Stimulated activated CD8-positive, alpha-beta memory T cell treated with anti-CD3 and anti-CD28 coated beads, Interleukin-4, amount 100 ng/mL, for 48 hours (primary cell): ENCODE data around the gene PRSS36.
"Not testable (repeated sequence)": the region's sequence is repeated elsewhere in the genome, so short reads cannot be mapped to it uniquely, and the experiment has no call there.

ENCODE experiments used
- DNase-seq: peaks from one replicate; pipeline ENCODE4 v3.0.0-alpha.2; 2020

PRSS36 gene

DNA sequence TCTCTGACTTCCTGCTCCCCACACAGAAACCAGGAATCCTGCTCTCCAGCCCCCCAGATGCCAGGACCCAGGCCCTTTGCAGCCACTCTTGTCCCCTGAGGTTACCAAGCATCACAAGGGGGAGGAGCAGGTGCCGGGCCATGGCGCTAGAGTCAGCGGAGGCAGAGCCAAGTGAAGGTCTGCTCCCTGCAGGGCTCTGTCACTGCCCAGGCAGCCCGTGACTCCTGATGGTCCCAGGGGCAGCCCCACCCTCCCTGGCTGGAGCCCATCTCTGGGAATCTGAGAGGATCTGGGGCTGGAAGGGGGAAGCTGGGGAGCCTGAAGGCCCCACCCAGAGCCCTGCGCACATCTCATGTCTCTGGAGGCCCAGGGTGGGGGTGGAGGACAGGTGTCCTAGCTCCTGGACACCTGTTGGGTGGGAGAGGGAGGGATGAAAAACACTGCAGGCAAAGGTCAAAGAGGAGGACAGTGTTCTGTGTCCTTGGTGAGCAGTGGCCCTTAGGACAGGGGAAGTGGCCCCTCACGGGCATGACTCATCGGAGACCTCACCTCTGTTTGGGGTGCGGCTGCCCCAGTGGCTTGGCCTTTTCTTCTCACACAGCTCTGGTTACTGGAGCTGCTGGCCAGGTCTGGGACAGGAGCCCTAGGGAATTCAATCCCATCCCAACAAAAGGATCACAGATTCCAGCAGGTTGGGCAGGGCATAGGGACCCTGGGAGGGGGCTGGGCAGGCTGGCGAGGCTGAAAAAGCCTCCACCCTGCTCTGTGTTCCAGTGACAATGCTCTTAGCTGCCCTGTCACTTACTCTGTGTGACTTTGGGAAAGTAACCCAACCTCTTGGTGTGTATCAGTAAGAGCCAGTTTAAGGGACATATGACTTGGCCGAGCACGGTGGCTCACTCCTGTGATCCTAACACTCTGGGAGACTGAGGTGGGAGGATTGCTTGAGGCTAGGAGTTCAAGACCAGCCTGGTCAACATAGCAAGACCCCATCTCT lies at the start of gene PRSS36:
TSS of gene PRSS36 (minus strand) at position 173 of the 997 bp plus-strand sequence. CDS start at position 142, 31 bp downstream.
- no peak for DNase-seq

DNA sequence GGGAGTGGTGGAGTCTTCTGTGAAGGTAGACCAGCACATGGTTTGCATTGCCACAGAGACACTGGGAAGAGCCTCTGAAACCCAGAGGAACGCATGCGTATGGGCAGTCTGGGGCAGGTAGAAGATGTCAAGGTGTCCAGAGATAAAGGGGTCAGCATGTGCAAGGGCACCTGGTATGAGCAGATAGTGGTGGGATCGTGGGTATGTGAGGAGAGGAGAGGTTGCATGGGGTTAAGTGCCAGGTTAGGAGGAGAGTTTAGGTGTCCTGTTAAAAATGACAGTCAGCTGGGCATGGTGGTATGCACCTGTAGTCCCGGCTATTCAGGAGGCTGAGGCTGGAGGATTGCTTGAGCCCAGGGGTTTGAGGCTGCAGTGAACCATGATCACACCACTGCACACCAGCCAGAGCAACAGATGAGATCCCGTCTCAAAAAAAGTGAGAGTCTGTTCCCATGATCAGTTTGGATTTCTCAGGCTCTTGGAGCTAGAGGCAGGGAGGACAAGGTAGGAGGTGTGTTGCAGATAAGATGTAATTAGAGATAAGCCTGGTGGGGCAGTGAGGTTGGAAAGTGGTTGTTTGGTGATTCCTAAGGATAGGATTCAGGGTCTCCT lies 49.7 kb upstream of the PRSS36 start:
- DNase-seq = no peak

DNA sequence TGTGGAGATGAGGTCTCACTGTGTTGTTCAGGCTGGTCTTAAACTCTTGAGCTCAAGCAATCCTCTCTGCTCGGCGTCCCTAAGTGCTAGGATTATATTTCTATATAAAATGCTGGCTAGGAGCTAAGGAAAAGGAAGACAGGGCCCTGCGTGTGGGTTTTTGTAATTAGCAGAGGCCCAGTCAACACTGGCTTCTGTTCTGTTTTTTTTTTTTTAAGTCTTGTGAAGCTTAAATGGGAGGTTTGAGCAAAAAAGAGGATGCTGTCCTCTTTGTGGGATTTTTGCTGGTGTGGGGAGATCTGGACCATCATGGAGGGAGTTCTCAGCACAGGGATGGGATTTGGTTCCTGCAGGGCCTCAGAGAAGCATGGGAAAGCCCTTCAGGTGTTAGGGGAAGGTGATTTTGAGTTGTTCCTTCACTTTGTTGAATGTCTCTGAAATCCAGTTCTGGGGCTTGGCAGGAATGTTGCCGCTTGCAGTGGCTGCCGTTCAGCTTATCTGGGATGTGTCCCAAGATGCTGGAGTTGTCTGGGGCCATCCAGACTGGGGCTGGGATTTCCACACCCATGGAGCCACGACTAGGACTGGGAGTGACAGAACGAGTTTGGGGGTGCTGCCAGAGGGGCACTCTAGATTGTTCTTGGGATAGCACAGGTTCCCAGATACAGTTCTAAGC lies 48.5 kb upstream of the PRSS36 start:
- no peak for DNase-seq

DNA sequence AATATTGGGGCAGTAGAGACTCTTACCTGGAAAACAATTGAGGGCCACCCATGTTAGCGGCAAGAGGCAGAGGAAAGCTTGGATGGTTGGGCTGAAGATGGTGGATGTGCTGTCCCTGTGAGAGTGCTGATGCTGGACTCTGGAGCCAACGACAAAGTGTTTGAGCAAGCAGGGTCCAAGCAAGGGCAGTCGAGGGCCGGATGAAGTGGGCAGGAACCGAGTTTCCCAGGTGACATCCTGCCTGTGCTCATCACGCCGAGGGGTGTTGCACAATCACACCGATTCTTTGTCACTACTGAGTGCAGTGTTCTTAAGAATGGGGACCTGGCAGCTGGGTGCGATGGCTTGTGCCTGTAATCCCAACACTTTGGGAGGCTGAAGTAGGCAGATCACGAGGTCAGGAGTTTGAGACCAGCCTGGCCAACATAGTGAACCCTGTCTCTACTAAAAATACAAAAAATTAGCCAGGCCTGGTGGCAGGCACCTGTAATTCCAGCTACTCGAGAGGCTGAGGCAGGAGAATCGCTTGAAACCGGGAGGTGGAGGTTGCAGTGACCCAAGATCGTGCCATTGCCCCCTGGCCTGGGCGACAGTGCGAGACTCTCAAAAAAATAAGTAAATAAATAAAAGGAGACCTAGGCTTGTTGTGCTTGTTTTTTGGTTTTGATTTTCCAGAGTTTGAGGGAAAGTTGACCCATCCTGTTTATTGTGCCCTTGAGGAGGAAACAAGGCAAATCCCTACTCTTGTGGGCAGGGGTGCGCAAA lies 46.6 kb upstream of the PRSS36 start:
- DNase-seq = no peak

DNA sequence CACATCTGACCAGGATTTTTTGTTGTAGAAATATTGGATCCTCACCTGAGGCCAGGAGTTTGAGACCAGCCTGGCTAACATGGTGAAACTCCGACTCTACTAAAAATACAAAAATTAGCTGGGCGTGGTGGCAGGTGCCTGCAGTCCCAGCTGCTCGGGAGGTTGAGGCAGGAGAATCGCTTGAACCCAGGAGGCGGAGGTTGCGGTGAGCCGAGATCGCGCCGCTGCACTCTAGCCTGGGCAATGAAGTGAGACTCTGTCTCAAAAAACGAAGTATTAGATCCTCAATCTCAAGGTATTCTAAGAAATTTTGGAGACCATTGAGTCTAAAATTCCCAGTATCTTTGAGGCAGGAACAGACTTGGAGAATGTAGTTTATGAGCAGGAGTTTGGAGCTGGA lies 46.0 kb upstream of the PRSS36 start:
- not testable (repeated sequence) for DNase-seq

DNA sequence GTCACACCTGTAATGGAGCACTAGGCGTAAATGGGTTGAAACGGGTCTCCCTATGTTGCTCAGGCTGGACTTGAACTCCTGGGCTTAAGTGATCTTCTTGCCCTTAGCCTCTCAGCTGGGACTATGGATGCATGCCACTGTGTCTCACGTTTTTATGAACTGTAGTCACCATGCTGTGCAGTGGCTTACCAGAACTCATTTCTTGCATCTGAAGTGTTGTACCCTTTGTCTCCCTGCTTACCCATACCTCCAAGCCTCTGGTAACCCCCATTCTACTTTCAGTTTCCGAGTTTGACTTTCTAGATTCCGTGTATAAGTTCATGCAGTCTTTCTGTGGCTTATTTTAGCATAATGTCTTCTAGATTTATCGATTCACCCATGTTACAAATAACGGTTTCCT lies 45.0 kb upstream of the PRSS36 start:
- DNase-seq = no peak

DNA sequence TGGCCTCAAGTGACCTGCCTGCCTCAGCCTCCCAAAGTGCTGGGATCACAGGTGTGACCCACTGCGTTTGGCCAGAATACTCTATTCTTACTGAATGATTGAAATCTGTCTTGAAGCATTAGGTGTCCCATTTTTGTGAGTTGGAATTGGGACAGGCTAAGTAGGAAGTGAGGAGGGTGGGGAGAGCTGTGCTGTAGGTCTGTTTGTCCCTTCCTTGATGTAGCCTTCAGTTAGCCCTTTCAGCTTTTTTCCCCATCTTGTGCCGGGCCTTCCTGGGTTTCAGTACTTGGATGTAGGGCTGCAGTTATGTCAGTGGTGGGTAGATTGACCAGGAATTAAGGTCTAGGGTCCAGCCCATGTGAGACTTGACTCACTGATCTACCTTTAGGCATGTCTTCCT lies 44.0 kb upstream of the PRSS36 start:
- DNase-seq = no peak

DNA sequence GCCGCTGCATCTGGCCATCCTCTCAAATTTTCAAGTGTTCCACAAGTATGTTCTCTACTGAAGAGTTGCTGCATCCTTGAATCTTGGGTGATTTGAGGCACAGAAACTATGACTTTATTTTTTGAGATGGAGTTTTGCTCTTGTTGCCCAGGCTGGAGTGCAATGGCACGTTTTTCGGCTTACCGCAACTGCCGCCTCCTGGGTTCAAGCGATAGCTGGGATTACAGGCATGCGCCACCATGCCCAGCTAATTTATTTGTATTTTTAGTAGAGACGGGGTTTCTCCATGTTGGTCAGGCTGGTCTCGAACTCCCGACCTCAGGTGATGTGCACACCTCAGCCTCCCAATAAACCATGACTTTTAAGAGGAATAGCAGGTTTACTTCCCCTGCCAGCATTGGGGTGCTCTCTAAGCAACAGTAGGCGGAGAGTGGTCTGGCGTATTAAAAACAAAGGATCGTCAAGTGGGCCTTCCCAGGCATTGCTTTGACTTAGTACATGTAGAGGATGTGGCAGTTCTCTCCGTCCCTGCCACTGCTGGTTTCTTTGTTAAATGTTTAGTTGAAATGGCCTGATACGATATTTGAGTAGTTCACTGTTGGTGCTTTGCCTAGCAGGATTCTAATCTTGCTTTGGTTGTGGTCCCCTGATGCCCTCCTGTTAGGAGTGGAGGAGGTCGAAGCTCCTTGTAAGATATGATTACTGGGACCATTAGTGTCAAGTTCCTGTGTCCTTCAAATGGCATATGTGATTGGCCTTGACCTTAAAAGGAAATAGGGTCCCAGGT lies 43.2 kb upstream of the PRSS36 start:
- DNase-seq = no peak

DNA sequence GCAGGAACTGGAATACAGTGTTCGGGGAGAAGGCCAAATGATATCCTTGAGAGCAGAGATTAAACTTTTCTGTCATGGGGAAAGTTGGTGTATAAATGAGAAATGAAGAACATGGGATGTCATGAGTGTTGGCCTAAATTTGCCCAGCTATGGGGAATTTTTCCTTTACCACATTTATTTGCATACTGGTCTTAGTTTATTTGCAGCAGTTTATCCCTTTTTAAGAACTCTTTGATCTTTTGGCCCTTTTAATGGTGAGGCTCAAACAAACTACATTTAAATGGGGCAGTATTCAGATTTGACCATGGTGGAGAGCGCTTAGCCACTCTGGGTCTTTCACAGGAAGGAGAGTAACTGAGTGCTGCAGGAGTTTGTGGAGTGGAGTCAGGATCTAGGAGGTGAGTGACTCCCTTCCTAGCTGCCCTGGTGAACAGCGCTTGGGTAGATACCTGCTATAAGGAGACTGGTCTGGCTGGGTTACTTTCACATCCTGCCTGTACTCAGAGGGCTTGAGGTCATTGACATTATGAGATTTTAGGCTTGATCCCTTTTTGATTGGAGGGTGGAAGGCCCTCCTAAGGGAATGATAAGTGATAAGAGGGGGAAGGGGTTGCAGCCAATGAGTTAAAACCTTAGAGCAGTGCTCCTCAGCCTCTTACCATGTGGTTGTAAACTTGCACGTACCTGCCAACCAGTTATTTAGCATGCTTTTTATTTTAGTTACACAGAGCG lies 42.0 kb upstream of the PRSS36 start:
- no peak for DNase-seq

DNA sequence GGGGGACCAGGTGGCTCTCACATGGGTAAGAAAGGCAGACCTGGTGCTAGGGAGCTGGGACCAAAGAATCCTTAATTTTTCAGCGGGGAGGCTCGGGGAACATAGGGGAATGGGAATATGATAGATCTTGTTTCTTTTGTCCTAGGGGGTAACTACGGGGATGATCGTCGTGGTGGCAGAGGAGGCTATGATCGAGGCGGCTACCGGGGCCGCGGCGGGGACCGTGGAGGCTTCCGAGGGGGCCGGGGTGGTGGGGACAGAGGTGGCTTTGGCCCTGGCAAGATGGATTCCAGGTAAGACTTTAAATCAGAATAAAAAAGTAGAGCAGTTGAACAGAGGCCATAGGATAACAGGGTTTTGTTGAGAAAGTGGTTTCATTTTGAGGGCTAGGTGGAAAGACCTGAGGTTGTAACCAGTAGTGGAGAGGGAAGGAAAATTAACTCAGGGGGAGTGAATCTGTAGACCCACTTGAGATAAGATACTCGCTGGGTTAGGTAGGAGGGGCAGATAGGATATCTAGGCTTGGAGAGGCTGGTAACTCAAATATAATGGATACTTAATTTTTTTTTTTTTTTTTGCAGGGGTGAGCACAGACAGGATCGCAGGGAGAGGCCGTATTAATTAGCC lies 41.1 kb upstream of the PRSS36 start:
- no peak for DNase-seq

DNA sequence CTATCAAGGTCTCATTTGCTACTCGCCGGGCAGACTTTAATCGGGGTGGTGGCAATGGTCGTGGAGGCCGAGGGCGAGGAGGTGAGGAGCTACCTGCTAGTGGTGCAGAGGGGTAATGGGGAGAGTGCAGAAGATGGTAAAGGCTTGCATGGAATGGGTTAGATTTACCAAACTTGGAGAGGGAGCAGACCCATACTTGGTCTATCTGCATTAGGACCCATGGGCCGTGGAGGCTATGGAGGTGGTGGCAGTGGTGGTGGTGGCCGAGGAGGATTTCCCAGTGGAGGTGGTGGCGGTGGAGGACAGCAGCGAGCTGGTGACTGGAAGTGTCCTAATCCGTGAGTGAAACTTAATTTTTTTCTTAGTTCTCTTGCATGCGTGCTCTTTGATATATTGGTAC lies 40.2 kb upstream of the PRSS36 start:
- DNase-seq = no peak

DNA sequence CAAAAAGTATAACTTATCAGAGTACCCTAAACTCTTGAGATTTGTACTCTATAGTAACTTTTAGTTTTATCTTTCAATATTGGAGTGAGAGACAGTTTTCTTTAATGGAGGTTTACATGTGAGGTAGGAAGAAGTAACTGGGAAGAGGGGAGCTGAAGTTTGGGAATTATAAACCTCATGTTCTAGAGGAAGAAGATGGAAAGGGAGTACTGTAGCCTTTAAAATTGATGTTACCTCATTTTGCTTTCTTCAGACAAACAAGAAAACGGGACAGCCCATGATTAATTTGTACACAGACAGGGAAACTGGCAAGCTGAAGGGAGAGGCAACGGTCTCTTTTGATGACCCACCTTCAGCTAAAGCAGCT lies 39.5 kb upstream of the PRSS36 start:
- no peak for DNase-seq

DNA sequence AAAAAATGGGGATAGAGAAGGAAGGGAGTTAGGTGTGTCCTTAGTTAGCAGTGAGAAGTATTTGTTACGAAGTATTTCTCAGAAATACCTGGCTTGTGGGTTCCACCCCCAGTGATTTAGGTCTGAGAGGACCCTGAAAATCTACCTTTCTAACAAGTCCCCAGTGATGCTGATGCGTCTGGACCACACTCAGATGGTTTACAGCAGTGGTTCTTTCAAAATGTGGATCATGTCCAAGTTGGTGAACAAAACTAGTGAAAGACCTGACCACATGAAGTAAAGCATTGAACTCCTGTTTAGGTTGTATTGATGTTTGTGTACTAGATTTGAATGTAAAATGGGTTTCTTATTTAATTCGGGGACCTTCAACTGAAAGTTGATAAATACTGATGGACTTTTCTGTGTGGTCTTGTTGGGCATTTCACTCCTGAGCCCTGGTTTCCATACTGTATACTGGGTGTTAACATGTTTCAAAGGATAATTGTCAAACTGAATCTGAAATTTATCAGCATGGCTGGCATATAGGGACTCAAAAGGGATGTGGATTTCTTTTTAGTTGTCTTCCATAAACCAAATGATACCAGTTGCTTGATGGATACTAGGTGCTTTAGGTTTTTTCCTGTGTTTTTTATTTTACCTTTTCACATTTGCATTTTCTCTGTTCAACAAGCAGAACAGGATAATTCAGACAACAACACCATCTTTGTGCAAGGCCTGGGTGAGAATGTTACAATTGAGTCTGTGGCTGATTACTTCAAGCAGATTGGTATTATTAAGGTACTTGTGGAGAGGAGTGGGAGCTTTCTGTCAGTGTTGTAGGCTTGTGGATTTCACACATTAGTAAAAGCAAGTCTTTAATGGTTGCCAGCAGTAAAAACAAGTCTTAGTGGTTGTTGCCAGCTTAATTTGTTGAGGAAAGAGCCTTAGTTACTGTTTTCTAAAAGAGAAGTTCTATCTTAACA lies 38.9 kb upstream of the PRSS36 start:
- DNase-seq = no peak

DNA sequence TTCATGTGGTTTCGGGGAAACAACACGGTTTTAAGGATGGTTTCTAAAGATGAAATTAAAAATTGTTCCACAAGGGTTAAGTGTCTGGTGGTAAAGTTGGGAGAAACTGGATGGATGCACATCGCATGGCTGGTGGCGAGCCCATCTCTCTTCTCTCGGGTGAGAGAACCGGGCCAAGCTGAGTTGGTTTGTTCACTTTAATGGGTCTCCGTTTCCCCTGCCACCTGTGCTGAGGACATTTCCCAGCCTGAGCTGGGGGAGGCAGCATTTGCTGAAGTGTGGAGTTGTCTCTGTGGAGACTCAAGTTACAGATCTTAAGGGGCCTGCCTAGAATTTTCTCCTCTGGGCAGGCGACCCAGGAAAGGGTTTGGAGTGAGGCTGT lies 37.9 kb upstream of the PRSS36 start:
- no peak for DNase-seq

DNA sequence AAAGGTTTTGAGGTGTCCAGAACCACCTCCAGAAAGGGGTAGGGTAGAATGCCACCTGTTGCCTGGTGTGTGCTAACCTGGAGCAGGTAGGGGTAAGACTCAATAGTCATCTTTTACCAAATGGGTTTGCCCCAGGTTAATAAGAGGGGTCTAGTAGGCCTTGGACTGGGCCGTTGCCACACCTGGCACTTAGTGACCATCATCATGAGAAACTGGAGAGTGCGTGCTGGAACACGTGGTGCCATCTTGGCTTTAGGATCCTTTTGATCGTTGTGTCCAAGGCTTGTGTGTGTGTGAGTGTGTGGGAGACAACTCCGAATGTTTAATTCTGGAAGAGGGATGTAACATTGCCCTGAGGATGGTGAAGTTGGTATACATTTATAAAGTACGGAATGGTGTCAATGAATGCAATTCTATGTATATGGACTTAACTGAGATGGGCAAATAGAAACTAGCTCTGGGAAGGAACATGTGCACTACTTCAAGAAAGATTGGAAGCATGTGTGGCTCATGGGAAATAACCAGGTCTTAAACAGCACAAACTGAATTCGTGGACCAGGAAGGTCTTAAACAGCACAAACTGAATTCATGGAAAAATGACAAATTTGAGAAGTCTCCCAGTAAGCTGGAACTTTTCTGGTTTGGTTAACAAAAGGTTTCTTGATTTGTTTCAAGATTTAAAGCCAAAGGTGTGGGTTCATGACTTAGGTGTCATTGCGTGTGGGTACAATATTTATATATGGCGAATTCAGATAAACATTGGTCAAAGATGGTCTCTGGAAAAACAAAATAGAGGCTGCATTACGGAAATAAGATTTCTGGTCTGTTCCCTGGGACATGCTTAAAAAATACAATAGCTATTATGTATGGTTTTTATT lies 37.3 kb upstream of the PRSS36 start:
- DNase-seq = no peak

DNA sequence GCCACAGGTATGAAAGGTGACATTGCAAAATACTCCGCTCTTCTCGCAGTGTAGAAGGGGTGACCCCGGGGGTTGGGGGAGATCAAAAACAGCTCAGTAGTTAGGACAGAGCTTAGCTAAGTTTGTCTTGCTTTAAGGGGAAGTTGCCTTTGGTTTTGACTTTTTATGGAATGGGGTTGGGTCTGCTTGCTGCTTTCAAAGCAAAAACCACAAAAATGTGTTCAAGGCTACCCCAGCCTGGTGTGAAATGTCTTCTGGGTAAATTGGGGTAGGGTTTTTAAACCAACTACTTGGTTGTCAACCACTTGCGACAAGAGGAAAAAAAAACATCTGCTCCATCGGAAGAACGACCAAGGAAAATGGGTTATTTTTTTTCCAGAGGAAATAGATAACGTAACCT lies 36.3 kb upstream of the PRSS36 start:
- no peak for DNase-seq

DNA sequence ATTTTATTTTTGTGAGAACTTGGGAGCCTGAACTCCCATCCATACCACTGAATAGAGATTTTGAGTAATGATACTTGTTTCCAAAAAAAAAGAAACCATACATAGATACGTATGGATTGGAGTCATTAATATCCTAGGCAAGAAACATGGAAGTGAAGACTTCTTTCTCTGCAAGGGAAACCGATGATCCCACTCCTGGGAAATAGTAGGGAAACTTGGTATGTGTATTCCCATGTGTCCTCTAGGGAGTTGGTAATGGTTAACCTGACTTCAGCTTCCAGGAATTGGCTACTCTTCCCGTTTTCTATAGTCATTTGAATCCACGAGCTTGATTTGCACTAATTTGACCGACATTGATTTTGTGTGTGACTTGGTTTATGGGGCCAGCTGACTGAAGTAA lies 35.5 kb upstream of the PRSS36 start:
- no peak for DNase-seq

DNA sequence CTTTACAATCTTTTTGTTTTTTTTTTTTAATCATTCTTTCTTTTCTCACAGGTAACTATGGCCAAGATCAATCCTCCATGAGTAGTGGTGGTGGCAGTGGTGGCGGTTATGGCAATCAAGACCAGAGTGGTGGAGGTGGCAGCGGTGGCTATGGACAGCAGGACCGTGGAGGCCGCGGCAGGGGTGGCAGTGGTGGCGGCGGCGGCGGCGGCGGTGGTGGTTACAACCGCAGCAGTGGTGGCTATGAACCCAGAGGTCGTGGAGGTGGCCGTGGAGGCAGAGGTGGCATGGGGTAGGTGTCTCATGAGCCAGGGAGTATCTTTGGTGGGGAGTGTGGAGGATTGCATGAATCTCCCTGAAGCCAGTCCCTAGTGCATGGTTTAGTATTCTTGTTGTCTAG lies 35.0 kb upstream of the PRSS36 start:
- no peak for DNase-seq
